DMS53 treated with DMSO at 0.1 percent for 48 hours (cell line): ENCODE results near the gene ECT2.
"Not testable (repeated sequence)": the region's sequence is repeated elsewhere in the genome, so short reads cannot be mapped to it uniquely, and the experiment has no call there.

Experiments
- DNase-seq: peaks from one replicate; lab custom pipeline; 2025; ENCODE audit not compliant: unreplicated experiment; lab: John Stamatoyannopoulos, UW

ECT2 gene

DNA sequence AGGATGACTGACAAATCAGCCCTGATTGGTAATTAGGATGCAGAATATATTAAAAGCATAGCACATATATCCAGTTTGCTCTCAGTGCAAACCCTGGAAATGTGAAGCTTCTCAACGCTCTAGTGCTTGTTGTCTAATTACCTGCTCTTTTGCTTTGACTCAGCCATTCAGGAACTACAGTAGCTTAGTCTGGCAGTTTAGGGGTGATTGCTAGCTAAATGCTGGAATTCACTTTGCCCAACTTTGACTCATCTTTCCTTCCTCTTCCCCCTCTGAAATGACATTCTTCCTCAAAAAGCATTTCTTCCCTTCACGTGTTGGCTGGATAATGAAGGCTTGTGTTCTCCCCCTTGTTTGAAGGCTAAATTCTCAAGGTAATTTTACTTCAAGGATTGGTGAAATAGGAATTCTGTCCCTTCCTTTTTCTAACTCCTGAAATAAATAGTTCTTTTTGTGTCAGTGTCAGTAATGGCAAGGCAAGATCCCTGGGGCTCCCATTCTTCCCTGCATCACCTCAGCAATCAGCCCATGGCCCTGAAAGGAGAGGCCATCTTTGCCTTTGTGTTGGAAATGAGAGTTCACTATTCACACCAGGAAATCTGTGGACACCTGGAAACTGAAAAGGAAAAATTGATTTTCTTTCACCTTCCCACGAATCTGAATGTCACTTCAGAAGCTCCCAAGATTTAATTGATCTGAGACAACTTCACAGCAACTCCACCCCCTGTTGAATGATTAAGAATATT is 103.6 kb downstream of the ECT2 start:
- DNase-seq = no peak

DNA sequence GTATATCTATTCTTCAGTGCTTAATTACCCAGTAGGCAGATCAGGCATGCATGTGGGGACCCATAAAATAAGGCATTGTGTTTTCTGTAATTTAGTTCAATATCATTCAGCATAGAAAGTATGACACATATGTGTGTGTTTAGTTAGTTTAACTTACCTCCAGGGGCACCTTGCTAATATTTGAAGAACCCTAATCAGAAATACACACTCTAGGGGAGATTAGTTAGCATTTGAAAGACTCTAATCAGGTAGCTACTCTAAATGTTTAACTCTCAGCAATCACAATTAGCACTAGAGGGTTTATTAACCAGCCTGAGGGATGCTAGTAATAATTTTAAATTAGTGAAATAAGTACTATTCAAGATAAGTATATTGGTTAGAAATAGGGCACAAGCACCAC is 104.5 kb downstream of the ECT2 start:
- no peak for DNase-seq

DNA sequence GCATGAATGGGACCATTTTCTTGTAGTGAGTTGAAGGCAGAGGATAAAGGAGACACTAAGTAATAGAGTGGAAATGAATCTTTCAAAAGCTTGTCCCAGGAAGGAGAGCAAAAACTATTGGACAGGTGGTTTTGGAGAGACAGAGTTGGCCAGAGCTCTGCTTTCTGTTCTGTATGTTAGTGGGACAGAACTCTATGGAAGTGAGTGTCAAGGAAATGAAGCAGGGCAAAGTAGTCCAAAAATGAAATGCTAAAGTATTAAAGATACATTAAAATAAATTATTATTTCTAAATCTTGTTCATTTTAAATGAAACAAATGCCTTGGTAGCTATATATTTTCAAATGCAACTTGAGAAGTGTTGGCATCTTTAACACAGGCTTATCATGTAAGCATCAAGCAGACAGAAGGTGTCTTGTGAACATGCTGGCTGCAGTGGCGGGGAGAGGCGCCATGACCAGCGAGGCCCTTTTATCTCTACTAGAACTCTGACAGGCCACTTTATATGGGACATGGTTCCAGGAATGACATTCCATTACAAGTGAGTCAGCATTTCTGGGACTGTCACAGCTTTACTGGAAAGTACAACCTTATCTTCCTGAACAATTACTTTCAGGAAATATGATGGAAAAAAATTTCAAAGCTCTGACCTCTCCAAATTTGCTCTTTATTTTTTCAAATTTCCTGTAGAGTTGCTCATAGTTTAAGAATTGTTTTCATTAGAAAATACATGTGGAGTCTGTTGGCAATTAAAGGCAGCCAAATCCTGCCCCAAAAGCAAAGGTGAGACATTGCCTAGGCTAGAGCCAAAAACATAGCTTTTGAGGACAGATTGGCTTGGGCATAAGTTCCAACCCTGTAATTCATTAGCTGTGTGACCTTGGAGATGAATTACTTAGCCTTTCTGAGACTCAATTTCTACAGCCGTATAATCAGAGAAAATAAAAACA is 106.5 kb downstream of the ECT2 start:
- peak; percentile 2 for DNase-seq

DNA sequence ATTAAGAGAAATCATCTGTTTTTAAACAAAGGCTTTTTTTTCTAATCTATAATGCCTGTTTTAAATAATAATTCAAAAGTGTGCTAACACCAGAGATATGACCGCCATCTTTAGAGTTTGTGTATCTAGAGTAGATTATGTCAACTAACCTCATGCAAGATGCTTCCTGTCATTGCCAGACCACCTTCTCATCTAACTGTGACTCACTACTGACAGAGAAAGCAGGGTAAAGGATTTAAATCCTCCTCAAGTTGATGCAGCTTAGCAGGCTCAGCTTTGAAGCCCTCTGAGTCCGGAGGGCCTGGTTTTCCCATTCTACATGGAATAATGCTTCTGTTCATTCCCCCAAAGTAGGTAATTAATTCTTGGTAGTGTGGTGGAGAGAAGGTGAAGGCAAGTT is 108.5 kb downstream of the ECT2 start:
- no peak for DNase-seq

DNA sequence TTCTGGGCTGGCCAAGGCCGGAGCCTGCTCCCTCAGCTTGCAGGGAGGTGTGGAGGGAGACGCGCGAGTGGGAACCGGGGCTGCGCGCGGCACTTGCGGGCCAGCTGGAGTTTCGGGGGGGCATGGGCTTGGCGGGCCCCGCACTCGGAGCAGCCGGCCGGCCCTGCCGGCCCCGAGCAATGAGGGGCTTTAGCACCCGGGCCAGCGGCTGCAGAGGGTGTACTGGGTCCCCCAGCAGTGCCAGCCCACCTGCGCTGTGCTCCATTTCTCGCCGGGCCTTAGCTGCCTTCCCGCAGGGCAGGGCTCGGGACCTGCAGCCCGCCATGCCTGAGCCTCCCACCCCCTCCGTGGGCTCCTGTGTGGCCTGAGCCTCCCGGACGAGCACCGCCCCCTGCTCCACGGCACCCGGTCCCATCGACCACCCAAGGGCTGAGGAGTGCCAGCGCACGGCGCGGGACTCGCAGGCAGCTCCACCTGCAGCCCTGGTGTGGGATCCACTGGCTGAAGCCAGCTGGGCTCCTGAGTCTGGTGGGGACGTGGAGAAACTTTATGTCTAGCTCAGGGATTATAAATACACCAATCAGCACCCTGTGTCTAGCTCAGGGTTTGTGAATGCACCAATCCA is 116.3 kb downstream of the ECT2 start:
- DNase-seq = not testable (repeated sequence)

DNA sequence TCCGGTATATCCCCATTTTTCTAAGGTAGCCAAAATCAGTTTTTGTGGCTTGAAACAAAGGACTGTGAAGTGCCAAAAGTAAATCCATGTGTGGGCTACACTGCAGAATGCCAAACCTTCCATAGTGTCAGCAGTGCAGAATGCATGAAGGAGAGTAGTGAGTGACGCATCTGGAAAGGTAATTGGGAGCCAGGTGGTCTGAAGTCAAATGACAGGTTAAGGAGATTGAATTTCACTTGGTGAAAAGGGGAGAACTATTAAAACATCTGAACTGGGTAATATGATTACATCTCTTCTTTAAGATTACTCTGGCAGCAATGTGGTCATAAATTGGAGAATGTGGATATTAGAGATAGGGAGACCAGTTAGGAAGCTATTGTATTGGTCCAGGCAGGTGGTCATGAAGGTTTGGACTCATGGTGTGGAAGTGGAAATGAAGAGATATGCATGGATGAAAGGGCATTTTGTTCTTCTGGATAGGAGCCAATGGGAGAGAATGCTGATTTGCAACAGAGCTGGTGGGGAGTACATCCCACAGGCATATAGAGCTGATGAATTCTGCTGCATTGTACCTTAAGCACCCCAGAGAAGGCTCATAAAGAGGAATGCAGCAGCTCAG is 118.2 kb downstream of the ECT2 start:
- no peak for DNase-seq

DNA sequence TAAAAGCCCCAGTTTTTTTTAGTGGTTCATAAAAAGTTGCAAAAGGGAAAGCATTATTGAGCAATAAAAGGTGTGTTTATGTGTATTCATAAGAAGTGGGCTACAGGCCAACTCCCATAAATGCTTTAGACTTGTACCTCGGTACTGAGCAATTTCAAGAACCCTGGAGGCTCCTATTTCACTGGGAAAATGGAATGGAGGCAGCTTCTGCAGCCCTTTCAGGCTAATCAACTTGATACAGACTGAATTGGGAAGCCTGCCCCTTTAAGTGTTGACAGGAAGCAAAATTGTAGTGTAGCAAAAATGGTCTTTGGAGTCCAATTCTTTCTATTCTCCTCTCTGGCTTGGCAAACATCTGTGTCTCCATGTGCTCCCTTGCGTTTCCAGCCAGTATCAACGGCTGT is 118.8 kb downstream of the ECT2 start:
- DNase-seq = no peak

DNA sequence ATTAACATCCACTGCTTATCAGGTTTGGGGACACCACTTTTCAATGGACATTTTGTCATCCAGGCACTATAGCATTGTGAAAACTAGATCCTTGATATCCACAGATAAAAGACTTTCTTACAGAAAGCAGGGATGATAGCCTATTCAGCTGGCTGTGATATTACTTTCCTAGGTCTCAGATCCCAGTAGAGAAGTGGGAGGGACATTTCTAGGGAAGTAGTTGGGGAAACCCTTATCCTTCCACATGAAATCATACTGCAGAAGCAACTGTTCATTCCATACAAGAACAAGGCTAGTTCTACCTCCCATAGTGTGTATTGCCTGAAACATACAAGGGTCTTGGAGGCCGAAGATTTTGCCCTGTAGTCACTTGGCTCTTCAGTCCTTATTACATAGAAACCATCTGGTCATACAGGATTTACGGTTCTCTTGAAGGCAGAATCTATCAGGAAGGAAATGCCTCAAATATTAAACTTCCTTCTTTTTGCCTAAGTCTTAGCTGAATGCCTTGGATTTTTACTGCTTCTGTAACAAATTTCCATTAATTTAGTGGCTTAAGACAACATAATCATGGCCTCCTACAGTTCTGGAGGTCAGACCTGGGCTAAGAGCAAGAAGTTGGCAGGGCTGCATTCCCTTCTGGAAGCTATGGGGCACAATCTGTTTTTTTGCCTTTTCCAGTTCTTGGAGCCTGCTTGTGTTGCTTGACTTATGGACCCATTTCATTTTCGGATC is 119.4 kb downstream of the ECT2 start:
- DNase-seq = no peak
